OCI-LY7 (cell line): ENCODE data around the gene CCL15.

Experiments
- EZH2phosphoT487 ChIP-seq: fragments of 200-600 bp; sonication (generic); IDR thresholded peaks from 2 replicates; pipeline ENCODE4 v1.6.1; 2018; ENCODE audit warnings: low read depth, borderline replicate concordance, mild to moderate bottlenecking, mixed run types, antibody characterized with exemption, low read length, moderate library complexity, mixed read lengths
- TF ChIP-seq, protein P1 (sequence below): fragments of 200-600 bp; sonication (generic); conservative IDR thresholded peaks from 2 replicates; pipeline ENCODE4 v1.5.1; 2014; ENCODE audit warnings: mild to moderate bottlenecking, antibody characterized with exemption, low read length, moderate library complexity, mixed read lengths

DNA sequence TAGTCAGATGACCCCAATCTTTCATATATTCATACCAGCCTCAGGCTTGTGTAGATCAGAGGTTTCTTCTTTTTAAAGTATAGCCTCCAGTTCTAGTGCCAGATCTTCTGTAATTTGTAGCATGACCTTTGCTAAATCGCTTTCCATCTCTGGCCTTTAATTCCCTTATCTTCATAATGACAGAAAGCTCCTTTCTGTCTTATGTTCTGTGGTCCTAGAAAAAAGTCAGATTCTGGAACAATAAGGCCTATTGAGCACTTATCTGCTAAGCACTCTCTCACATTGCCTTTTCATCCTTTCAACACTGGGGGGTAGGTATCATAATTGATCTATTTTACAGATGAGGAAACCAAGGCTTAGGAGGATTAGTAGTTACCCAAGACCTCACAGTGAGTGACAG, 29.3 kb downstream of the CCL15 start:
- TF ChIP-seq, protein P1, sequence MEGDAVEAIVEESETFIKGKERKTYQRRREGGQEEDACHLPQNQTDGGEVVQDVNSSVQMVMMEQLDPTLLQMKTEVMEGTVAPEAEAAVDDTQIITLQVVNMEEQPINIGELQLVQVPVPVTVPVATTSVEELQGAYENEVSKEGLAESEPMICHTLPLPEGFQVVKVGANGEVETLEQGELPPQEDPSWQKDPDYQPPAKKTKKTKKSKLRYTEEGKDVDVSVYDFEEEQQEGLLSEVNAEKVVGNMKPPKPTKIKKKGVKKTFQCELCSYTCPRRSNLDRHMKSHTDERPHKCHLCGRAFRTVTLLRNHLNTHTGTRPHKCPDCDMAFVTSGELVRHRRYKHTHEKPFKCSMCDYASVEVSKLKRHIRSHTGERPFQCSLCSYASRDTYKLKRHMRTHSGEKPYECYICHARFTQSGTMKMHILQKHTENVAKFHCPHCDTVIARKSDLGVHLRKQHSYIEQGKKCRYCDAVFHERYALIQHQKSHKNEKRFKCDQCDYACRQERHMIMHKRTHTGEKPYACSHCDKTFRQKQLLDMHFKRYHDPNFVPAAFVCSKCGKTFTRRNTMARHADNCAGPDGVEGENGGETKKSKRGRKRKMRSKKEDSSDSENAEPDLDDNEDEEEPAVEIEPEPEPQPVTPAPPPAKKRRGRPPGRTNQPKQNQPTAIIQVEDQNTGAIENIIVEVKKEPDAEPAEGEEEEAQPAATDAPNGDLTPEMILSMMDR: no peak
- no peak for TF ChIP-seq EZH2phosphoT487
